ENCODE results near the gene ZNF385C.

ZNF385C gene

DNA sequence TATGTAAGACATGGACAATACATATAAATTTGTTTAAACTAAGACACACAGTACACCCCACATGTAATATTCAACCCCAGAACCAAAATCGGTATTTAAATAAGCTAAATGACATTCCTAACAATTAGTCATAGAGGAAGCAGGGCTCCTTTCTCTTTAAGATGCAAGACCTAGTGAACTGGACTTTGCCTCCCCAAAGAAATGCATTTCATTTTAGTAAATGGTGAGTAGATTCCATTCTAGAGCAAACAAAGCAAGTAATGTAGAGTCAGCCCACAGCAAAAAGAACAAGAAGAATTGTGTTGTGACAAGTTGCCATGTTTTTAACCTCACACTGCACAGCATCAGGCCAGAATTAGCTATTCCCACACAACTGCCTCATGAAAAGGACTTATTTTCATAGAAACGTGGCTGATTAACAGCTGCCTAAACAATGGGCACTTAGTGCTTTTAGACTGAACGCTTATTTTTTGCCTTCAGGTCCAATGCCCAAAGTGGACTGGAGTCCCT lies 95.4 kb downstream of the ZNF385C start:
- DNase-seq, result no peak
- peaks cover 34% of the 10 kb centered on the region for H3K4me1 ChIP-seq (ENCODE audit: low read length)
- H3K9me2 ChIP-seq (replicated peaks; ENCODE audit: insufficient read depth, low read length), result no peaks in the 10 kb centered on the region
- H3F3A ChIP-seq (ENCODE audit: insufficient read depth, low read length), result peaks cover 8% of the 10 kb centered on the region
- H3K27ac ChIP-seq (ENCODE audit: low read length), result peak overlapping the region; percentile 4; the same call in 1 of the 2 replicates
- no peaks in the 10 kb centered on the region for H3K27me3 ChIP-seq (replicated peaks; ENCODE audit: insufficient read depth, low read length)
- no peak overlapping the region for H3K4me3 ChIP-seq (ENCODE audit: low read length)
- peaks cover 9% of the 10 kb centered on the region; the same call in 1 of the 2 replicates for H4K20me1 ChIP-seq (ENCODE audit: insufficient read depth, low read length)
- H2AFZ ChIP-seq (ENCODE audit: low read length), result no peak overlapping the region
- H3K4me2 ChIP-seq (ENCODE audit: low read depth, low read length), result peak overlapping the region; percentile 27; the same call in 1 of the 2 replicates
- H3K36me3 ChIP-seq (replicated peaks; ENCODE audit: insufficient read depth, low read length), result peaks cover 3% of the 10 kb centered on the region; the same call in 1 of the 2 replicates
- TF ChIP-seq EZH2 (optimal IDR thresholded peaks at IDR 0.05; ENCODE audit: low read depth, low read length), result no peak
- TF ChIP-seq, protein P1, sequence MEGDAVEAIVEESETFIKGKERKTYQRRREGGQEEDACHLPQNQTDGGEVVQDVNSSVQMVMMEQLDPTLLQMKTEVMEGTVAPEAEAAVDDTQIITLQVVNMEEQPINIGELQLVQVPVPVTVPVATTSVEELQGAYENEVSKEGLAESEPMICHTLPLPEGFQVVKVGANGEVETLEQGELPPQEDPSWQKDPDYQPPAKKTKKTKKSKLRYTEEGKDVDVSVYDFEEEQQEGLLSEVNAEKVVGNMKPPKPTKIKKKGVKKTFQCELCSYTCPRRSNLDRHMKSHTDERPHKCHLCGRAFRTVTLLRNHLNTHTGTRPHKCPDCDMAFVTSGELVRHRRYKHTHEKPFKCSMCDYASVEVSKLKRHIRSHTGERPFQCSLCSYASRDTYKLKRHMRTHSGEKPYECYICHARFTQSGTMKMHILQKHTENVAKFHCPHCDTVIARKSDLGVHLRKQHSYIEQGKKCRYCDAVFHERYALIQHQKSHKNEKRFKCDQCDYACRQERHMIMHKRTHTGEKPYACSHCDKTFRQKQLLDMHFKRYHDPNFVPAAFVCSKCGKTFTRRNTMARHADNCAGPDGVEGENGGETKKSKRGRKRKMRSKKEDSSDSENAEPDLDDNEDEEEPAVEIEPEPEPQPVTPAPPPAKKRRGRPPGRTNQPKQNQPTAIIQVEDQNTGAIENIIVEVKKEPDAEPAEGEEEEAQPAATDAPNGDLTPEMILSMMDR (IDR thresholded peaks at IDR 0.05; ENCODE audit: low read length), result no peak
- no peak overlapping the region for H3K9ac ChIP-seq (ENCODE audit: low read length)
- H3K9me3 ChIP-seq (replicated peaks; ENCODE audit: insufficient read depth, low read length), result no peaks in the 10 kb centered on the region
- peaks cover 86% of the 10 kb centered on the region for H3K79me2 ChIP-seq (ENCODE audit: low read length)

DNA sequence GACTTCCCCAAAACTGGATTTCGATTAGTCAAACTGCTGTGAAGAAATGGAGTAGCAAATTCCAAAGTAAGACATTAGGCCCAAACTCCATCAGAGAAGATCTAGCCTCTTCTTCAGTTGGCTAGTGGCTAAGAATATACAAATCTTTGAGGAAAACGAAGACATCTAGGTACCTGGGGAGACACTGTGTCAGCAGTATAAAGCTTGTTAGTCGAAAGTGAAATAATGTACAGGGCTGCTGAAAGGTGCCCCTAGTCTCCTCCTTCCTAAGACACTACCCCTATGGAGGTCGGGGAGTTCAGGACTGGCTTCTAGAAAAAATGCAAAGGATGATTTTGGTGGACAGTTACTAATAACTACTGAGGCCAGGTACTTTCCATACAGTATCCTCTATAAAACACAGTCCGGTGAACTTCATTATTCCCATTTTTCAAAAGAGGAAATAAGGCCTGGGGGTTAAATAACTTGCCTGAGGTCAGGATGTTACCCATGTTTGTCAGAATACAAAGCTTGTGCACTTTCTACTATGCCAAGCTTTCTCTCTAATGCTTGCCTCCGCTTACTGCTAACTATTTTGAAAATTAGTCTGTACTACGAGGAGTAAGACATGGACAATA lies 96.0 kb downstream of the ZNF385C start:
- peaks cover 3% of the 10 kb centered on the region; the same call in 1 of the 2 replicates for H3K36me3 ChIP-seq (replicated peaks; ENCODE audit: insufficient read depth, low read length)
- no peak overlapping the region for H3K9ac ChIP-seq (ENCODE audit: low read length)
- peak overlapping the region; percentile 13; the same call in 1 of the 2 replicates for H3K27ac ChIP-seq (ENCODE audit: low read length)
- DNase-seq, result peak; percentile 58
- no peaks in the 10 kb centered on the region for H3K9me3 ChIP-seq (replicated peaks; ENCODE audit: insufficient read depth, low read length)
- peaks cover 84% of the 10 kb centered on the region for H3K79me2 ChIP-seq (ENCODE audit: low read length)
- no peaks in the 10 kb centered on the region for H3K9me2 ChIP-seq (replicated peaks; ENCODE audit: insufficient read depth, low read length)
- no peaks in the 10 kb centered on the region for H3K27me3 ChIP-seq (replicated peaks; ENCODE audit: insufficient read depth, low read length)
- no peak overlapping the region for H2AFZ ChIP-seq (ENCODE audit: low read length)
- TF ChIP-seq, protein P1 (IDR thresholded peaks at IDR 0.05; ENCODE audit: low read length), result no peak
- TF ChIP-seq EZH2phosphoT487 (IDR thresholded peaks at IDR 0.05; ENCODE audit: low read length) (no peak), EZH2 (optimal IDR thresholded peaks at IDR 0.05; ENCODE audit: low read depth, low read length) (no peak)
- H3K4me2 ChIP-seq (ENCODE audit: low read depth, low read length), result peak overlapping the region; percentile 27; the same call in 1 of the 2 replicates
- peaks cover 13% of the 10 kb centered on the region for H3F3A ChIP-seq (ENCODE audit: insufficient read depth, low read length)
- H4K20me1 ChIP-seq (ENCODE audit: insufficient read depth, low read length), result peaks cover 9% of the 10 kb centered on the region; the same call in 1 of the 2 replicates
- peaks cover 40% of the 10 kb centered on the region for H3K4me1 ChIP-seq (ENCODE audit: low read length)
- no peak overlapping the region for H3K4me3 ChIP-seq (ENCODE audit: low read length)

DNA sequence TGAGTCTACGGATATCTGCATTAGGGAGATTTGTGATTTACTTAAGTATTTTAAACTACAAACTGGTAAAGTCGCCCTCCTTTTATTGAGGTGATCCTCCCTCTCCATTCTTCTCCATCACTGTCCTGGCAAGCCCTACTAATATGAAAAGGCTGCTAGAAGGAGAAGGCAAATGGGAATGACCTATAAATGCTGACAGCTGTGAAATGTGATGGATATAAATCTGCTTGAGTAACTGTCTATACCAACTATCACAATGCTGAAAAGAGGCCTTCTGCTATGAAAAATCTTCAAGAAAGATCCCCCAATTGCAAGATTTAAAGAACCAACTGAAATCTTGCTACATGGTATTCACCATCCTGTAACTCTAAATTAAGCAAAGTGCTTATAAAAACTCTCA lies 96.5 kb downstream of the ZNF385C start:
- no peak overlapping the region for H3K4me3 ChIP-seq (ENCODE audit: low read length)
- no peak for DNase-seq
- H3K27me3 ChIP-seq (replicated peaks; ENCODE audit: insufficient read depth, low read length), result no peaks in the 10 kb centered on the region
- H3K9me2 ChIP-seq (replicated peaks; ENCODE audit: insufficient read depth, low read length), result no peaks in the 10 kb centered on the region
- H3K36me3 ChIP-seq (replicated peaks; ENCODE audit: insufficient read depth, low read length), result peaks cover 3% of the 10 kb centered on the region; the same call in 1 of the 2 replicates
- H2AFZ ChIP-seq (ENCODE audit: low read length), result no peak overlapping the region
- H3K4me1 ChIP-seq (ENCODE audit: low read length), result peaks cover 45% of the 10 kb centered on the region
- peak overlapping the region; percentile 13; the same call in 1 of the 2 replicates for H3K27ac ChIP-seq (ENCODE audit: low read length)
- TF ChIP-seq EZH2phosphoT487 (IDR thresholded peaks at IDR 0.05; ENCODE audit: low read length) (no peak), EZH2 (optimal IDR thresholded peaks at IDR 0.05; ENCODE audit: low read depth, low read length) (no peak)
- TF ChIP-seq, protein P1 (IDR thresholded peaks at IDR 0.05; ENCODE audit: low read length), result no peak
- H3F3A ChIP-seq (ENCODE audit: insufficient read depth, low read length), result peaks cover 19% of the 10 kb centered on the region
- H4K20me1 ChIP-seq (ENCODE audit: insufficient read depth, low read length), result peaks cover 9% of the 10 kb centered on the region; the same call in 1 of the 2 replicates
- H3K9me3 ChIP-seq (replicated peaks; ENCODE audit: insufficient read depth, low read length), result no peaks in the 10 kb centered on the region
- H3K4me2 ChIP-seq (ENCODE audit: low read depth, low read length), result peak overlapping the region; percentile 27; the same call in 1 of the 2 replicates
- H3K9ac ChIP-seq (ENCODE audit: low read length), result no peak overlapping the region
- peaks cover 78% of the 10 kb centered on the region for H3K79me2 ChIP-seq (ENCODE audit: low read length)

Measured in MM.1S (cell line).